NCI-H774 (cell line): Measurements from ENCODE around the gene LDLR.
A peak's percentile ranks its signal among the peaks of the same experiment; 100 is the strongest.
"Not testable (repeated sequence)": the region's sequence is repeated elsewhere in the genome, so short reads cannot be mapped to it uniquely, and the experiment has no call there.

Experiments
- DNase-seq: peaks from one replicate; lab custom pipeline; 2025; lab: John Stamatoyannopoulos, UW

The LDLR gene

DNA sequence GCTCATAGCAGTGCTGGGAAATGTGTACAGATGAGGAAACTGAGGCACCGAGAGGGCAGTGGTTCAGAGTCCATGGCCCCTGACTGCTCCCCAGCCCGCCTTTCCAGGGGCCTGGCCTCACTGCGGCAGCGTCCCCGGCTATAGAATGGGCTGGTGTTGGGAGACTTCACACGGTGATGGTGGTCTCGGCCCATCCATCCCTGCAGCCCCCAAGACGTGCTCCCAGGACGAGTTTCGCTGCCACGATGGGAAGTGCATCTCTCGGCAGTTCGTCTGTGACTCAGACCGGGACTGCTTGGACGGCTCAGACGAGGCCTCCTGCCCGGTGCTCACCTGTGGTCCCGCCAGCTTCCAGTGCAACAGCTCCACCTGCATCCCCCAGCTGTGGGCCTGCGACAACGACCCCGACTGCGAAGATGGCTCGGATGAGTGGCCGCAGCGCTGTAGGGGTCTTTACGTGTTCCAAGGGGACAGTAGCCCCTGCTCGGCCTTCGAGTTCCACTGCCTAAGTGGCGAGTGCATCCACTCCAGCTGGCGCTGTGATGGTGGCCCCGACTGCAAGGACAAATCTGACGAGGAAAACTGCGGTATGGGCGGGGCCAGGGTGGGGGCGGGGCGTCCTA lies 15.9 kb downstream of the LDLR start:
- no peak for DNase-seq

DNA sequence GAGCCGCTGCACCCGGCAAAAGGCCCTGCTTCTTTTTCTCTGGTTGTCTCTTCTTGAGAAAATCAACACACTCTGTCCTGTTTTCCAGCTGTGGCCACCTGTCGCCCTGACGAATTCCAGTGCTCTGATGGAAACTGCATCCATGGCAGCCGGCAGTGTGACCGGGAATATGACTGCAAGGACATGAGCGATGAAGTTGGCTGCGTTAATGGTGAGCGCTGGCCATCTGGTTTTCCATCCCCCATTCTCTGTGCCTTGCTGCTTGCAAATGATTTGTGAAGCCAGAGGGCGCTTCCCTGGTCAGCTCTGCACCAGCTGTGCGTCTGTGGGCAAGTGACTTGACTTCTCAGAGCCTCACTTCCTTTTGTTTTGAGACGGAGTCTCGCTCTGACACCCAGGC lies 17.2 kb downstream of the LDLR start:
- no peak for DNase-seq

DNA sequence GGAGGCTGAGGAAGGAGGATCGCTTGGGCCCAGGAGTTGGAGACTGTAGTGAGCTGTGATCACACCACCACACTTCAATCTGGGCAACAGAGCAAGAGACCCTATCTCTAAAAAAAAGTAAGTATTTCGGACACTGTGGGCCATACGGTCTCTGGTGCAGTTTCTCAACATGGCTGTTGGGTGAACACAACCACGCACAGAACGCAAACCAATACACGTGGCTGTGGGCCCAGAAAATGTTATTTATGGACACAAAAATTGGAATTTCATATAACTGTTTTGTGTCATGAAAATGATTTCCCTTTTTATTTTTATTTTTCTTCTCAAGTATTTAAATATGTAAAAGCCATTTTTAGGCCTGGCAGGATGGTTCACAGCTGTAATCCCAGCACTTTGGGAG lies 19.5 kb downstream of the LDLR start:
- no peak for DNase-seq

DNA sequence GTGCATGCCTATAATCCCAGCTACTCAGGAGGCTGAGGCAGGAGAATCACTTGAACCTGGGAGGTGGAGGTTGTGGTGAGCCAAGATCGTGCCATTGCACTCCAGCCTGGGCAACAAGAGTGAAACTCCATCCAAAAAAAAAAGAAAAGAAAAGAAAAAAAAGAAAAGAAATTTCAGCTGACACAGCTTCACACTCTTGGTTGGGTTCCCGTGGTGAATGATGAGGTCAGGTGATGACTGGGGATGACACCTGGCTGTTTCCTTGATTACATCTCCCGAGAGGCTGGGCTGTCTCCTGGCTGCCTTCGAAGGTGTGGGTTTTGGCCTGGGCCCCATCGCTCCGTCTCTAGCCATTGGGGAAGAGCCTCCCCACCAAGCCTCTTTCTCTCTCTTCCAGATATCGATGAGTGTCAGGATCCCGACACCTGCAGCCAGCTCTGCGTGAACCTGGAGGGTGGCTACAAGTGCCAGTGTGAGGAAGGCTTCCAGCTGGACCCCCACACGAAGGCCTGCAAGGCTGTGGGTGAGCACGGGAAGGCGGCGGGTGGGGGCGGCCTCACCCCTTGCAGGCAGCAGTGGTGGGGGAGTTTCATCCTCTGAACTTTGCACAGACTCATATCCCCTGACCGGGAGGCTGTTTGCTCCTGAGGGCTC lies 22.0 kb downstream of the LDLR start:
- no peak for DNase-seq

DNA sequence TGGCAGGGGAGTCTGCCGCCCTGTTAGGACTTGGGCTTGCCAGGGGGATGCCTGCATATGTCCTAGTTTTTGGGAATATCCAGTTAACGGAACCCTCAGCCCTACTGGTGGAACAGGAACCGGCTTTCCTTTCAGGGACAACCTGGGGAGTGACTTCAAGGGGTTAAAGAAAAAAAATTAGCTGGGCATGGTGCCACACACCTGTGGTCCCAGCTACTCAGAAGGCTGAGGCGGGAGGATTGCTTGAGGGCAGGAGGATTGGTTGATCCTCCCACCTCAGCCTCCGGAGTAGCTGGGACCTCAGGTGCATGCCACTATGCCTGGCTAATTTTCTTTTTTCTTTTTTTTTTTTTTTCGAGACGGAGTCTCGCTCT lies 22.5 kb downstream of the LDLR start:
- no peak for DNase-seq

DNA sequence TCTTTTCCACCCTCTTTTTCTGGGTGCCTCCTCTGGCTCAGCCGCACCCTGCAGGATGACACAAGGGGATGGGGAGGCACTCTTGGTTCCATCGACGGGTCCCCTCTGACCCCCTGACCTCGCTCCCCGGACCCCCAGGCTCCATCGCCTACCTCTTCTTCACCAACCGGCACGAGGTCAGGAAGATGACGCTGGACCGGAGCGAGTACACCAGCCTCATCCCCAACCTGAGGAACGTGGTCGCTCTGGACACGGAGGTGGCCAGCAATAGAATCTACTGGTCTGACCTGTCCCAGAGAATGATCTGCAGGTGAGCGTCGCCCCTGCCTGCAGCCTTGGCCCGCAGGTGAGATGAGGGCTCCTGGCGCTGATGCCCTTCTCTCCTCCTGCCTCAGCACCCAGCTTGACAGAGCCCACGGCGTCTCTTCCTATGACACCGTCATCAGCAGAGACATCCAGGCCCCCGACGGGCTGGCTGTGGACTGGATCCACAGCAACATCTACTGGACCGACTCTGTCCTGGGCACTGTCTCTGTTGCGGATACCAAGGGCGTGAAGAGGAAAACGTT lies 24.0 kb downstream of the LDLR start:
- no peak for DNase-seq

DNA sequence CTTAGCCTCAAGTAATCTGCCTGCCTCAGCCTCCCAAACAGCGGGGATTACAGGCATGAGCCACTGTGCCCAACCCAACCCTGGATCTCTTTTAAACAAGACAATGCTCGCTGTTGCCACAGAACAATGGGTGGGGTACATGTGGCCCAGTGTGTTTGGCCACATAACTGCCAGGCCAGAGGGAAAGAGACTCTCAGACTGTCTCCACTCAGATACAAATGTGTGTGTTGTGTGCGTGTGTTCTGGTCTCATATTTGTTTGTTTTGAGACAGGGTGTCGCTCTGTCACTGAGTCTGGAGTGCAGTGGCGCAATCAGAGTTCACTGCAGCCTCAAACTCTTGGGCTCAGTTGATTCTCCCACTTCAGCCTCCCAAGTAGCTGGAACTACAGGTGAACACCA lies 25.8 kb downstream of the LDLR start:
- DNase-seq, result no peak

DNA sequence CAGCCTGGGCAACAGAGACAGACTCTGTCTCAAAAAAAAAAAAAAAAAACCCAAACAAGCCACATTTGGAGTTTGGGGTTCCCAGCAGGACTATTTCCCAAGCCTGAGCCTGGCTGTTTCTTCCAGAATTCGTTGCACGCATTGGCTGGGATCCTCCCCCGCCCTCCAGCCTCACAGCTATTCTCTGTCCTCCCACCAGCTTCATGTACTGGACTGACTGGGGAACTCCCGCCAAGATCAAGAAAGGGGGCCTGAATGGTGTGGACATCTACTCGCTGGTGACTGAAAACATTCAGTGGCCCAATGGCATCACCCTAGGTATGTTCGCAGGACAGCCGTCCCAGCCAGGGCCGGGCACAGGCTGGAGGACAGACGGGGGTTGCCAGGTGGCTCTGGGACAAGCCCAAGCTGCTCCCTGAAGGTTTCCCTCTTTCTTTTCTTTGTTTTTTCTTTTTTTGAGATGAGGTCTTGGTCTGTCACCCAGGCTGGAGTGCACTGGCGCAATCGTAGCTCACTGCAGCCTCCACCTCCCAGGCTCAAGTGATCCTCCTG lies 26.7 kb downstream of the LDLR start:
- no peak for DNase-seq

DNA sequence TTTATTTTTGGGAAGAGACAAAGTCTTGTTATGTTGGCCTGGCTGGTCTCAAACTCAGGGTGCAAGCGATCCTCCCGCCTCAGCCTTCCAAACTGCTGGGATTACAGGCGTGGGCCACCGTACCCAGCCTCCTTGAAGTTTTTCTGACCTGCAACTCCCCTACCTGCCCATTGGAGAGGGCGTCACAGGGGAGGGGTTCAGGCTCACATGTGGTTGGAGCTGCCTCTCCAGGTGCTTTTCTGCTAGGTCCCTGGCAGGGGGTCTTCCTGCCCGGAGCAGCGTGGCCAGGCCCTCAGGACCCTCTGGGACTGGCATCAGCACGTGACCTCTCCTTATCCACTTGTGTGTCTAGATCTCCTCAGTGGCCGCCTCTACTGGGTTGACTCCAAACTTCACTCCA lies 27.2 kb downstream of the LDLR start:
- DNase-seq, result no peak

DNA sequence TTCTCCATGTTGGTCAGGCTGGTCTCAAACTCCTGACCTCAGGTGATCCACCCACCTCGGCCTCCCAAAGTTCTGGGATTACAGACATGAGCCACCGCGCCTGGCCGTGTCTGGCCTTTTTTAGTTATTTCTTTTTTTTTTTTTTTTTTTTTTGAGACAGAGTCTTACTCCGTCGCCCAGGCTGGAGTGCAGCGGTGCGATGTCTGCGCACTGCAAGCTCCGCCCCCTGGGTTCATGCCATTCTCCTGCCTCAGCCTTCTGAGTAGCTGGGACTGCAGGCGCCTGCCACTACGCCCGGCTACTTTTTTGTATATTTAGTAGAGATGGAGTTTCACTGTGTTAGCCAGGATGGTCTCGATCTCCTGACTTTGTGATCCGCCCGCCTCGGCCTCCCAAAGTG lies 32.7 kb downstream of the LDLR start:
- not testable (repeated sequence) for DNase-seq

DNA sequence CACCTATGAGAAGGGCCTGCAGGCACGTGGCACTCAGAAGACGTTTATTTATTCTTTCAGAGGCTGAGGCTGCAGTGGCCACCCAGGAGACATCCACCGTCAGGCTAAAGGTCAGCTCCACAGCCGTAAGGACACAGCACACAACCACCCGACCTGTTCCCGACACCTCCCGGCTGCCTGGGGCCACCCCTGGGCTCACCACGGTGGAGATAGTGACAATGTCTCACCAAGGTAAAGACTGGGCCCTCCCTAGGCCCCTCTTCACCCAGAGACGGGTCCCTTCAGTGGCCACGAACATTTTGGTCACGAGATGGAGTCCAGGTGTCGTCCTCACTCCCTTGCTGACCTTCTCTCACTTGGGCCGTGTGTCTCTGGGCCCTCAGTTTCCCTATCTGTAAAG lies 33.9 kb downstream of the LDLR start:
- no peak for DNase-seq

DNA sequence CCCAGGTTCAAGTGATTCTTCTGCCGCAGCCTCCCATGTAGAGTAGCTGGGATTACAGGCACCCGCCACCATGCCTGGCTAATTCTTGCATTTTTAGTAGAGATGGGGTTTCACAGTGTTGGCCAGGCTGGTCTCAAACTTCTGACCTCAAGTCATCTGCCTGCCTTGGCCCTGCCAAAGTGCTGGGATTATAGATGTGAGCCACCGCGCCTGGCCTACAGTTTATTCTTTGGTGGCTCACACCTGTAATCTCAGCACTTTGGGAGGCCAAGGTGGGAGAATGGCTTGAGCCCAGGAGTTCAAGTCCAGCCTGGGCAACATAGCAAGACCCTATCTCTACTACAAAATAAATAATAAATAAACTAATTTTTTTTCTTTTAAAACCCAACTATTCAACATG lies 34.9 kb downstream of the LDLR start:
- DNase-seq, result not testable (repeated sequence)

DNA sequence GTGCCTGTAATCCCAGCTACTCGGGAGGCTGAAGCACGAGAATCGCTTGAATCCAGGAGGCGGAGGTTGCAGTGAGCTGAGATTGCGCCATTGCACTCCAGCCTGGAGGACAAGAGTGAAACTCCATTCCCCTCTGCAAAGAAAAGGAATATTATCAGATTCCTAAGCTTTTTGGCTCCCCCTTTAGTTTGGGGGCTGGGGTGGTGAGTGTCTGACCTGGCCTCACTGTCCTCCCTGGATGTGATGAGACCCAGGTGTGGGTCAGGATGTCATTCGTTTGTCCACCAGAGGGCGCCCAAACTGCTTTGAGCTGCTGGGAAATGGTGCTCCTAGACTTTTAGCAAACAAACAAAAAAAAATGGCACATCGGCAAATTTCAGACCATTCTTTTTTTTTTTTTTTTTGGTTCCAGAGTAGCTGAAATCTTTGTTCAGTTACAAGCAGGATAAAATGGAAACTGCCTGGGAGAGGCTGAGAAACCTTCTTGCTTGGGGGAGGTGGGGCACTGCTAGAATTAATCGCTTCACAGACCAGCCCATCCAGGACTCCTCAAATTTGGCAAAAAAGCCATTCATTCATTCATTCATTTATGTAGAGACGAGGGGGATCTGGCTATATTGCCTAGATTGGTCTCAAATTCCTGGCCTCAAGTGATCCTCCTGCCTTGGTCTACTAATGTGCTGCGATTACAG lies 36.9 kb downstream of the LDLR start:
- peak; percentile 21 for DNase-seq

DNA sequence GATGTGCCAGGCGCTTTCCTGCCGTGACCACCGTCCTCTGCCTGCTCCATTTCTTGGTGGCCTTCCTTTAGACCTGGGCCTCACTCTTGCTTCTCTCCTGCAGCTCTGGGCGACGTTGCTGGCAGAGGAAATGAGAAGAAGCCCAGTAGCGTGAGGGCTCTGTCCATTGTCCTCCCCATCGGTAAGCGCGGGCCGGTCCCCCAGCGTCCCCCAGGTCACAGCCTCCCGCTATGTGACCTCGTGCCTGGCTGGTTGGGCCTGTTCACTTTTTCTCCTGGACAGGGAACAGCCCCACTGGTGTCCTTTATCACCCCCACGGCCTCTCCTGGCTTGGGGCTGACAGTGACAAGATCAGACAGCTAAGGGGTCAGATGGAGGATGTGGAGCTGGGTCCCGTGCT lies 38.6 kb downstream of the LDLR start:
- DNase-seq, result no peak

DNA sequence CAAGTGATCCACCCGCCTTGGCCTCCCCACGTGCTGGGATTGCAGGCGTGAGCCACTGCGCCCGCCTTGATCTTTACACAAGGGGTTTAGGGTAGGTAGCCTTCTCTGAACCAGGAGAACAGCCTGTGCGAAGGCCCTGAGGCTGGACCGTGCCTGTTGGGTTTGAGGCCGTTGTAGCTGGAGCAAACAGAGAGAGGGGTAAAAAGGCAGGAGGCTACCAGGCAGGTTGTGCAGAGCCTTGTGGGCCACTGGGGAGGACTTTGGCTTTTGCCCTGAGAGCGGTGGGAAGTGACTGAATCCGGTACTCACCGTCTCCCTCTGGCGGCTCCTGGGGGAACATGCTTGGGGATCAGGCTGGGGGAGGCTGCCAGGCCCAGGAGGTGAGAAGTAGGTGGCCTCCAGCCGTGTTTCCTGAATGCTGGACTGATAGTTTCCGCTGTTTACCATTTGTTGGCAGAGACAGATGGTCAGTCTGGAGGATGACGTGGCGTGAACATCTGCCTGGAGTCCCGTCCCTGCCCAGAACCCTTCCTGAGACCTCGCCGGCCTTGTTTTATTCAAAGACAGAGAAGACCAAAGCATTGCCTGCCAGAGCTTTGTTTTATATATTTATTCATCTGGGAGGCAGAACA lies 41.7 kb downstream of the LDLR start:
- peak; percentile 16 for DNase-seq

DNA sequence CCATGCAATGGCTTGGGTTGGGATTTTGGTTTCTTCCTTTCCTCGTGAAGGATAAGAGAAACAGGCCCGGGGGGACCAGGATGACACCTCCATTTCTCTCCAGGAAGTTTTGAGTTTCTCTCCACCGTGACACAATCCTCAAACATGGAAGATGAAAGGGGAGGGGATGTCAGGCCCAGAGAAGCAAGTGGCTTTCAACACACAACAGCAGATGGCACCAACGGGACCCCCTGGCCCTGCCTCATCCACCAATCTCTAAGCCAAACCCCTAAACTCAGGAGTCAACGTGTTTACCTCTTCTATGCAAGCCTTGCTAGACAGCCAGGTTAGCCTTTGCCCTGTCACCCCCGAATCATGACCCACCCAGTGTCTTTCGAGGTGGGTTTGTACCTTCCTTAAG lies 42.2 kb downstream of the LDLR start:
- no peak for DNase-seq

DNA sequence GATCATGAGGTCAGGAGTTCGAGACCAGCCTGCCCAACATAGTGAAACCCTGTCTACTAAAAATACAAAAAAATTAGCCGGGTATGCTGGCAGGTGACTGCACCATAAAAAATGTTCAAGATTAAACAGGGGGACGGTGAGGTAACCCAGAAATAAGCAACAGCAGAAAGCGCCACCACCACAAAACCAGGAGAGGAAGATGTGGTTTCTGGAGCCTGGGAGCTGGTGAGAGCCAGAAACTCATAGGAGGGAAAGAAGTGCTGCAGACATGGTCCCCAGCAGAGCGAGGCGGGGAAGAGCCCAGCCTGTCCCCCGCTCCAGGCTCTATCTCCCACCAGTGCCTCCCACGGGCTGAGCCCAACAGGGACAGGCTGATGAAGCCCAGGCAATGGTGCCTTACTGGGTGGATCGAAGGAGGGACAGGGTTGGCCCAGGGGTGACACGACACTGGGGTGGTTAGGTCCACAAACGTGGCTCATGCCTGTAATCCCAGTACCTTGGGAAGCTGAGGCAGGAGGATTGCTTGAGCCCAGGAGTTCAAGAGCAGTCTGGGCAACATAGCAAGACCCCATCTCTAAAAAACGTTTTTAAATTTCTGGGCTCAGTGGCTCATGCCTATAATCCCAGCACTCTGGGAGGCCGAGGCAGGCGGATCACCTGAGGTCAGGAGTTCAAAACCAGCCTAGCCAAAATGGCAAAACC lies 47.3 kb downstream of the LDLR start:
- no peak for DNase-seq

DNA sequence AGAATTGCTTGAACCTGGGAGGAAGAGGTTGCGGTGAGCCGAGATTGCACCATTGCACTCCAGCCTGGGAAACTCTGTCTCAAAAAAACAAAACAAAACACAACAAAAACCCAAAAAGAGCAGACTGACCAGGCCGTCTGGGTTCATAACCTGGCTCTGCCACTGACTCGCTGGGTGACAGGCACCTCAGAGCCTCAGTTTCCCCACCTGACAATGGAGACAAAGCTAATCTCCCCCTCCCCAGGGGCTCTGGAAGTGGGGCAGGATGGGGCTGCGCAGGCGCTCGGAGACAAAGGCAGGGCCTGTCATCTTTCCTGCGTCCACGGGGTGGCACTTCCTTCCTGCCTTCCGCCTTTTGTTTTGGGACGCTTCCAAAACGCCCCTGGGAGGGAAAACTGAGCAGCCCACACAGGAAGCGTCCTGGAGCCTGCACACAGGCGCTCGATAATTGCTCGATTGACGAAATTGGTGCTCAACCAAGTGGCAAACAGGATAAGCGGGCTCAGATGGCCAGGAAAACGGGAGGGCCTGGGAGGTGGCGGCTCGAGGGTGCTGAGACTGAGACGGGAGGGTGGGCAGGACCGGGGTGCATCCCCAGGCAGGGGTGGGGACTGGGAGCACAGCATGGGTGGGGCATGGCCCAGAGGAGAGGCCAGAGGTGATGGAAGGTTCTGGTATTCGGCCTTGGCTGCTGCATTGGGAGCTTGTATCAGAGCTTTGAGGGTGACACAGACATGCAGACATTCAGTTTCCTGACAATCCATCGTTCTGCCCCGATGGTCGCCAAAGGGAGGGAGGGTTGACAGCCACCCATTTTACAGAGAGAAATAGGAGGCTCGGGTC lies 48.5 kb downstream of the LDLR start:
- DNase-seq, result peak; percentile 64

DNA sequence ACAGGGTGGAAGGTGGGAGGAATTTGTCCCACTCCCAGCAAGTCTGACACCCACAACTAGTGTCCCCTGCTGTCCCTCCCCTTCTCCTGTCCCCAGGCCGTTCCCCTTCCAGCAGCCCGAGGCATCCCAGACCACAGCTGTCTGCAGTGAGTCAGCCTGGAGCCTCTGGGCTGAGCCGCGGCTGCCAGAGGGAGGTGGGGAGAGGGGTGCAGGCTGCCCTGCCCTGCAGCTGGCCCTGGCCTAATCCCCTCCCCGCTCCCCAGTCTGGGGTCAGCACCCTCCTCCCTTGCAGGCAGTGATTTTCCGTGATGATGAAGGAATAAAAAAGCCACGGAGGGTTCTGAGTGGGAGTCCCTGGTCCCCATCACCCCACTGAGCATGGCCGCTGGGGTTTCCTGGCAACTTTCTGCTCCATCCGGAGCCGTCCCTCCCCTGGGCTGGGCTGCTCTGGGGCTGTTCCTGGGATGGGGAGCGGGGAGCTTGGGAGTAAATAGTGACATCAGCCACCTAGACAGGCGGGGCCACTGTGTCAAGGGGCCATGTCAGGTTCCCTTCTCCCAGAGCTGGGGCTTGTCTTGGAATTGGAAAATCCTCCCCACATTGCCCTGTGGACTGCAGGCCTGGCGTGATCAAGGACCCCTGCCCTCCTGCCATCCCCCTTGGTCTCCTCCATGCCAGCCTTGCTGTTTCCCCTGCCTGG lies 49.5 kb downstream of the LDLR start:
- DNase-seq, result no peak

DNA sequence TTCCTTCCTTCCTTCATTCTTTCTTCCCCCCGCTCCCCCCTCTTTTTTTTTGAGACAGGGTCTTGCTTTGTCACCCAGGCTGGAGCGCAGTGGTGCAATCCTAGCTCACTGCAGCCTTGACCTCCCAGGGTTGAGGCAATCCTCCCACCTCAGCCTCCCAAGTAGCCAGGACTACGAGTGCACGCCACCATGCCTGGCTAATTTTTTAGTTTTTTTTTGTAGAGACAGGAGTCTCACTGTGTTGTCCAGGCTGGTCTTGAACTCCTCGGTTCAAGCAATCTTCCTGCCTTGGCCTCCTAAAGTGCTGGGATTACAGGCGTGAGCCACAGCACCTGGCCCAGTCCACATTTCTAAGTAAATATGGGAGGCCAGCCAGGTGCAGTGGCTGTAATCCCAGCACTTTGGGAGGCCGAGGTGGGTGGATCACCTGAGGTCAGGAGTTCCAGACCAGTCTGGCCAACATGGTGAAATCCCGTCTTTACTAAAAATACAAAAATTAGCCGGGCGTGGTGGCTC lies 50.8 kb downstream of the LDLR start:
- DNase-seq, result not testable (repeated sequence)
